Lung microvascular endothelial cell (primary cell): ENCODE results near the gene PARP4. TPM values are rescaled to one million over a fixed set of nuclear protein-coding genes. Genes with fewer than 3 reads are reported as not detected.
"Not testable (repeated sequence)": the region's sequence is repeated elsewhere in the genome, so short reads cannot be mapped to it uniquely, and the experiment has no call there.

ENCODE experiments used
- DNase-seq, 2 donors: peaks; one replicate each; pipeline versions ENCODE4 v3.0.0 to v3.0.0-alpha.2; 2010; ENCODE audit warnings: low read depth in 2 of 2
- total RNA-seq: library from RNA; depleted of rRNA; stranded (reverse); fragments of >200 nt; gene quantifications from 2 replicates; pipeline ENCODE4 v1.2.1, GENCODE V29; 2014

The PARP4 gene
- total RNA-seq, 1 donor from 2014 or later: 27.8 TPM

DNA sequence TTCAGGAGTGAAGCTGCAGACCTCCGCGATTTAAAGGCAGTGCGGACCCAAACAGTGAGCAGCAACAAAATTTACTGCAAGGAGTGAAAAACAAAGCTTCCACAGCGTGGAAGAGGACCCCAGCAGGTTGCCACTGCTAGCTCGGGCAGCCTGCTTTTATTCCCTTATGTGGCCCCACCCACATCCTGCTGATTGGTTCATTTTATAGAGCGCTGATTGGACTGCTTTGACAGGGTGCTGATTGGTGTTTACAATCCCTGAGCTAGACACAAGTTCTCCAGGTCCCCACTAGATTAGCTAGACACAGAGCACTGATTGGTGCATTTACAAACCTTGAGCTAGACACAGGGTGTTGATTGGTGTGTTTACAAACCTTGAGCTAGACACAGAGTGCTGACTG, 6.3 kb downstream of the PARP4 start:
- DNase-seq: not testable (repeated sequence)

DNA sequence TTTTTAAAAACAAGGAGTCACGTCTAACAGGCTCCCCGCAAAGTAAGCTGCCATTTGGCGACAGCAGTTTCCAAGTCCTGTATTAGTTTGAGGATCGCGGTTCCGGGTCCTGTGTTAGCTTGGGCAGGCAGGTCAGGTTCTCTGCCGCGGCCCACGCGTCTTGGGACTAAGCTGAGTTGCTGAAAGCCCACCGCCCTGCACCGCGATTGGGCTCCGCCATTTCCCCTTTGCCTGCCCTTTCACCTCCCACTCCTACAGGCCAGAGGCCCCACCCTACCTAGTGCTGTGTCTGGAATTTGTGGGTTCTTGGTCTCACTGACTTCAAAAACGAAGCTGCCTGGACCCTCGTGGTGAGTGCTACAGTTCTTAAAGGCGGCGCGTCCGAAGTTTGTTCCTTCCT, 6.8 kb downstream of the PARP4 start:
- no peak for DNase-seq

DNA sequence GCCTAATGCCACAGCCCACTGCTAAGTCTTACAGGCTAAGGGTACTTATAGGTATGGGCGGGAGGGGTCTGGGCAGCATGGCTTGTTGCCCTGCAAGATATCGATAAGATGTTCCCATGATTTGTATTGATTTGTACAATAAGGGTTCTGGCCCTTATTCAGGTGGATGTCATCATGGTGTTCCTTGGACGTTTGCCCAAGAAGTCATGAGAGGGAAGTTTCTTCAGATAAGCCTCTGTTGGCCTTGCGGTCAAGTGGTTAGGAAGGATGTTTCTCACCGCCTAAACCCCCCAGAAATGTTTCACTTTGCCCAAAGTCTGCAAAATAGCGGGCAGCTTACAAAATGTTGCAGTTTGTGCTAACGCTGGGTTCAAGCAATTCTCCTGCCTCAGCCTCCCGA, 7.3 kb downstream of the PARP4 start:
- DNase-seq: peak in 1 of 2 donors; percentile 45

DNA sequence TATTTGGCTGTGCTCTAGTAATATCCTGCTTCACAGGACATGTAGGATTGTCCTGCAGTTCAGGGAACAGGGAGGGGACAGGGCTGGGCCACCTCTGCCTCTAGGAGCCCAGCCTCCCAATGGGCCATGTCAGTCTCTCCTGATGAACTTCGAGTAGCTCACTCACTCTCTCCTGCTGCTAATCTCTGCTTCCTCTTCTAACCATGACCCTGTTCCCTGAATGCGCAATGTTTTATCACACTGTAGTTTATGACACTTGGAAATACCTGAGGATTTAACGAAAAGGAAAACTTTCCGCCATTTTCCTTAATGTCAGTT, 9.2 kb downstream of the PARP4 start:
- DNase-seq: no peak

DNA sequence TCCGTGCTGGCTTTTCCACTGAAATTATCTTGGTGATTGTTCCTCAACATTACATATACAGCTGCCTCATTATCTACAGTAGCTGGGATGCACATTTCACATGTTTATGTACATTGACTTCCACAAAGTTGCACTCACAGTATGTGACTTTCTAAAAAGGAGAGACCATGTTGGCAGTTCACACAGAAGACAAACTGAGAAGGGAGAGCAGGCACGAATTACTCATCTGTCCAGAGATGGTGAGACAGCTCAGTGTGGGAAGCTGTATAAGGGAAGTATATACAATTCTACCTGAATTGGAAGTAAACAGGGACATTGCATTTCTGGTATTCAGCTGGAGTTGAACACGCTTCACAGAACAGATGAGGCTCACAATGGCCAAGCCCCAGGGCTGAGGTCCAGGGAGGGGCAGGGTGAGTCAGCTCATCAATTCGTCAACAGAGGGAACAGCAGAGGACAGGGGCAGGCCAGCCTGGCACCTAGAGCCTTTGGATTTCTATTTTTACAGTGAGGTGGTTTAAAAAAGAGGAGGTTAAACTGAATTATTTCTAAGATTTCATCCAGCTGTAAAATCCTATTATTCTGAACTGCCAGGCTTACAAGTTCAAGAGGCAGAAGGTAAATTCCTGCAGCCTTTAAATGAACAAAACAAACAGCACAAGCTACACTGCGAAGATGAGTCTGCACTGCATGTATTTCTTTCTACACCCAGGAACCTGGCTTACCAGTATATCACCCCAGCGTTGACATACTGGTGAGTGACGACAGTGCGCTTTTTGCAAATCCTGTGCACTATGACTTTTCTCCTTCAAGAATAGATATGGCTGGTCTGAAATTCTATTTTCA, 9.8 kb downstream of the PARP4 start:
- DNase-seq: peak; percentile 64 to 72

DNA sequence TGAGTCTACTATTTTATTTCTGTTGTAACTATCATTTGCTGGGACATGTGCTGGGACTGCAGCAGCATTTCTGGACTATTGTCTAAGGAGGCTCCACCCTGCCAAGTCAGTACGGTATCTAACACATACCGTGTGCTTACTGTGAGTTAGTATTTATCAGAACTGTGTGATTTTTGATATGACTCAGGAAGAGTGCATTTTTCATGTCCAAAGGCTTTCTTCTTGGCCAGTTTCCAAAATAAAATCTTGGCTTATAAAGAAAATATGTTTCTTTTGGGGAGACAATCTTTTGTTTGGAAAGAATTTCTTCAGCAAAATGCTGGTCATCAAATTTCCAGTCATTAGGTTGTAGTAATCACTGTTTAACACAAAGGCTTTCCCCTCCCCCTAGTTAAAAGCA, 11.6 kb downstream of the PARP4 start:
- DNase-seq: peak in 1 of 2 donors; percentile 85

DNA sequence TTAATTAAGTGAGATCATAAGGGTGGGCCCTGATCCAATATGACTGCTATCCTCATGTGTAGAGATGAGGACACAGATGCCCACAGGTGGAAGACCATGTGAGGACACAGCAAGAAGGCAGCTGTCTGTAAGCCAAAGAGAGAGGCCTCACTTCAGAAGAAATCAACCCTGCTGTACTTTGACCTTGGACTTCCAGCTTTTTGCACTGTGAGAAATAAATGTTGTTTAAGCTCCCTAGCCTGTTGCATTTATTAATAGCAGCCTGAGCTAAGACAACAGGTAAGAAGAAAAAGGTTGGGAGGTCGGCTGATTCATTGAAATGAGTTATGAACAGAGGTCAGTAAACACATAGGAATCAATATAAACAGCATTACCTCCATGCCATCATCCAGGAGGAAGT, 14.8 kb downstream of the PARP4 start:
- no peak for DNase-seq

DNA sequence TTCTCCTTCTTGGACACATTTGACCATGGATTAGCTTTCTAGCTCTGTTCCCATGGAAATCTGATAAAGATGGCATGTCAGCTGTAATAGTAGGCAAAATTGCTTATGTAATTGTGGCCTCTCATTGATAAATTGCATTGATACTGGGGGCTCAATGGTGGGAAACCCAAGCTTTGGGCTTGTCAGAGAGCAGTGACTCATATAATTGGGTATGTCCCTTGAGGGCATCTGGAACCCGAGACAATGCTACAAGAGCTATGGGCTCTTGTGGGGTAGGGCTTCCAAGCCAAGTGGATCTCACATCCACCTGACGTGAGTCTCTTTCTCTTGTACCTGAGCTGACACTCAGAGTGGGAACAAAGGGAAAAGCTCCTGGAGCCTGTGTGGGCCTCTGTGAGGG, 16.3 kb downstream of the PARP4 start:
- not testable (repeated sequence) for DNase-seq

DNA sequence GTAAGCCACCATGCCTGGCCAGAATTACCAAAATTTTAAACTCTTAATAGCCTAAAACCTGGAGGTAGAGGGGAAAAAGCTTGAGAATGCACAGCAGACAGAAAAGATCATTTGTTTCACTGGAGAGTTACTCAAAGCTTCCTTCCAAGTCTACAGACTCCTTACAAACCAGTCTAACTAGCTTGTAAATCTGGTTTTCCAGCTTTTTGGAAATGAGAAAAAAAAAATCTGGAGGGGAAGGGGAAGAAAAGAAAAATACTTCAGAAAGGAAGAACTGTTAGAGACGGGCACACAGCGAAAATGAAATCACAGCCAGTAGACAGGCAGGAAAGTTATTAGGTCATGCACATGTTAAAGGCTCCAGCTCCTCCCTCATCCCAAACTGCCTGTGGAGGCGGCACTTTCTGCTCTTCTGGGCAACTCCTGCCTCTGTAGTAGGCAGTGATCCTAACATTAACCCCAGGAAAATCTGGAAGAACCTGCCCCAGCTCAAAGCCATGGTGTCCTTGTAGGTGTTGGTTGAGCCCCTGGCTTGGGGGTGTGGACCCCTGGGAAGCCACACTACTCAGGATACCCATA, 17.3 kb downstream of the PARP4 start:
- no peak for DNase-seq

DNA sequence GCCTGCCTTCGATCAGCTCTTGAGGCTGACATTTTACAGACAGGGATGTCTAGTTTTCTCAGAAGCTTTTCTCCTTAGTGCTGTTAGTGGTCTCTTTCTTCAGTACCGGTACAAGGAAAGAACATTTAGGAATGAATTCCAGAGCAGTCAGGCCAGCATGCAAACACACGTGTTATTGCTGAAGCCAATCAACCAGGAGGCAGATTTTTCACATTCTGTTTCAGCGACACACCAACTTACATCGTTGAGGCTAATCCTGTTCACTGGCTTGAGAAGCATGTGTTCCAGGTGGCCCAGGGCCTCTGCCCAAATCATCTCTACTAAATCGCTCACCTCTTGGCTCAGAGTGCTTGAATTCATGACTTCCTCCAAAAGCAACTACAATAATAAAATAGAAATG, 19.2 kb downstream of the PARP4 start:
- DNase-seq: no peak

DNA sequence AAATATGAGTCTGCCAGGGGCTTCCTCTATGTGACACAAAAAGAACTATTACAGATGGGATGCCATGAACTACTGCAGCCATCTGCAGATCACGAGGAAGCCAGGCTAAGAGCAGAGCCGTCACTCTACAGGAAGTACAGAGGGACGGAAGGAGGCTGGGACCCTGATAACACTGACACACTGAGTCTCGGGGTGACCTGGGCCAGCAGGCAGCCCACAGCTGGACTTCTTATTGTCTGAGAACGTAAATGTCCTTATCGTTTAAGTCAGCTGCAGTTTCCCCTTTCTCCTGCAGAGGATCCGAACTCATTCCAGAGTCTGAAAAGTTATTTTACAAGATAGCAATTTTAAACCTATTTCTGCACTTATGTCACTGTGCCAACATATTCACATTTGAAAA, 20.7 kb downstream of the PARP4 start:
- peak in 1 of 2 donors; percentile 17 for DNase-seq

DNA sequence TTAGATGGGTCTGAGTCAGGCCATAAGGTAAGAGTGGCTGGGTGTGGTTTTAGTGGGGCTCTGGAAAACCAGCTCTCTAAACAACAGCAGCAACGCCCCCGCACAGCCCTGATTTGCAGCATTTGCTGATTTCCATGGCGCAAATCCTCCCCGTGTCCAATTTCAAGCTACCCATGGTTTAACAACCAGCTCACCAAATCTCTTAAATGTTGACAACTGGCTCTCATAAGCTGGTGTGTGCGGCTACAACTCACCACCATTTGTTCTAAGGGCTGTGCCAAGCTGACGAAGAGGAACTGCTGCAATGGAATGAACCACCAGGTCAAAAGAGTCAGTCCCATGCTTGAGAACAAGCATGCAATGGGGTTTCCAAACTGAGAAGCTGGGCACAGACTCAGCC, 22.9 kb downstream of the PARP4 start:
- DNase-seq: no peak

DNA sequence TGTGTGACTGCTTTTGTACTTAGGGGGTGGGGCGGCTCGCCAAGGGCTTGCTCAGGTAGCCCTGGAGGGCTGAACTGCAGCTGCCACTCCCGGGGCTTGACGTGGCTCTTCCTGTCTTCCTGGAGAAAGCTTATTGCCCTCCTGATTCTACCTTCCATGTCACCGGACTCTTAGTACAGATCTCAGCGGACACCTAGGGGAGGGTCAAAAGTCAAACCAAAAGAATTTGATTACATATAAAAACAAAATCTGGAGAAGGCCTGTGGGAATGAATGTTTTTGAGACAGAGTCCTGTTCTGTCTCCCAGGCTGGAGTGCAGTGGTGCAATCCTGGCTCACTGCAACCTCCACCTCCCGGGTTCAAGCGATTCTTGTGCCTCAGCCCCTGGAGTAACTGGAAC, 24.5 kb downstream of the PARP4 start:
- DNase-seq: not testable (repeated sequence)

DNA sequence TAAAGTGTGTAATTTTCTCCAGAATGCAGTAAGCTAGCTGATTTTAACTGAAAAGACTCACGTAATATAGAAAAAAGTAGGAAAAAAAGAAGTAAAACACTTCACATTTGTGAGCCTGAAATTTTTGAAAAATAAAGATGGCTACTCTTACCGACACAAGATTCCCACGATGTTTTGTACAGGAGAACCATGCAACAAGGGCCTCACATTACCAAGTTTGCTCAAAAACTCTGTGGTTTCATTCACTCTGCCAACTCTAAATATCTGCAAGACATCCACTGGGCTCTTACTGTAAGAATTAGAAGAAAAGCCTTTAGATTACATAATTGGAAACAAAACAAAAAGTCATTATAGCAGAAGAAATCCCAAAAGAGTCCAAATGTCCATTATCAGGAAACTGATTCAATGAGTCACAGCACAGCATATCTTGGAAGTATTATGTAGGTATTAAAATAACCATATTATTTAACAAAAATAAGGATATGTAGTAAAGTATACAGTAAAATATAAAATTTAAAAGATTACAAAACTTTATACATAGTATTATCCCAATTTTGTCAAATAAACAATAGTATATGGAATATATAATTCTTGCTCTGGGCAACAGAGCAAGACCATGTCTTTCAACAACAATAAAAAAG, 26.4 kb downstream of the PARP4 start:
- not testable (repeated sequence) for DNase-seq

DNA sequence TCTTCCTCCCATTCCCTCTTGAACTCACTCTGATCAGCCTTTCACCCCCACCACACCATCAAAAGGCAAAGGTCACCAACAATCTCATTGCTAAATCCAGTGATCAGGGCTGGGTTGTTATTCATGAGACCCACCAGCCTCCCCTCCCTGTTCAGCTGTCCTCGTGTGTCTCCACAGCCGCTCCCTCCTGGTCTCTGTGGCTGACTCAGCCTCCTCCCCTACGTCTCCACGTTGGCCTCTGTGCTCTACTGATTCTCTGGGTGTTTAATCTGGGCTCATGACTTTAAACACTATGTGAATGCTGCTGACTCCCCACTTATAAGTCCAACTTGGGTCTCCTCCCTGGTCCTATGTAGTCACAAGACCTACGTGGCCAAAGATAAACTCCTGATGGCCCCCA, 38.9 kb downstream of the PARP4 start:
- DNase-seq: no peak

DNA sequence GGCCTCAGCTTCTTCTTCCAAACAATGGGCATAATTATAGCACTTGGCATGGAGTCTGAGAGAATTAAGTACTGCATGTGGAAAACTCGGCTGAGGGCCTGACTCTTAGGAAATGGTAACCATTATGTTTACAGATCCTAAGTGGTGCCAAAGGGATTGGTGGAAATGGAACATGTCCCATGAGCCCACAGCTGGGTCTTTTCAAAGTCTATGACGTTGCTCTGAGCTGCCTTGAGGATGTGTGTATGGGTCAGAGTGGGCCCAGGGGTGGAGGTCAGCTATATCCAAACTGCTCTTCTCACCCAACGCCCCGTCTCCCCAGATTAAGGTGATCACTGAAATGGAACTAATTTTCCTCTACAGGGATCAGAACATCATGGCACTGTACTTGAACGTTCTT, 40.4 kb downstream of the PARP4 start:
- DNase-seq: not testable (repeated sequence)

DNA sequence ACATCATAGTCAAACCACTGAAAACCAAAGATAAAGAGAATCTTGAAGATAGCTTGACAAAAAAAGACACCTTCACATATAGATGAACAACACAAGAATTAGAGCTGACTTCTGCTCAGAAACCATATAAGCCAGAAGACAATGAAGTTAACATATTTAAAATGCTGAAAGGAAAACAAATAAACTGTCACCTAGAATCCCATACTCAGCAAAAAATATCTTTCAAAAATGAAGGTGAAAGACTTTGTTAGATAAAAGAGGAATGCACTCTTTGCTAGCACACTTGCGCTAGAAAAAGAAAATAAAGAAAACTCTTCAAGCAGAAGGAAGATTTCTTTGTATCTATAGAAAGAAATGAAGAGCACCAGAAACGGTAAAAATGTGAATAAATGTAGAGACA, 49.5 kb downstream of the PARP4 start:
- no peak for DNase-seq

DNA sequence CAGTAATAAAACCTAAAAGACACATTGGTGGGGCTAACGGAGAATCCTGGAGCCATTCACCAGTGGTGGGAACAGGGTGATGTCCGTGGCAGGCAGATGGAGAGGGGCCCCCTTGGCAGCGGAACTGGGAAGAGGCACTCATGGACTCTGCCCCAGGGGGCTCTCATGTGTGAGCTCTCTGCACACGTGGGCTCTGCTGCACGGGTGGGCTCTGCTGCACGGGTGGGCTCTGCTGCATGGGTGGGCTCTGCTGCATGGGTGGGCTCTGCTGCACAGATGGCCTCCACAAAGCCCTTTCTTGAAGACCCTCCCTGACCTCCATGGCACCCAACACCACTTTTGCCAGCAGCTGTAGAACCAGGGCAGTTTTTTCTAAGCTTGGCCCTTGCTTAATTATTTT, 52.3 kb downstream of the PARP4 start:
- DNase-seq: no peak

DNA sequence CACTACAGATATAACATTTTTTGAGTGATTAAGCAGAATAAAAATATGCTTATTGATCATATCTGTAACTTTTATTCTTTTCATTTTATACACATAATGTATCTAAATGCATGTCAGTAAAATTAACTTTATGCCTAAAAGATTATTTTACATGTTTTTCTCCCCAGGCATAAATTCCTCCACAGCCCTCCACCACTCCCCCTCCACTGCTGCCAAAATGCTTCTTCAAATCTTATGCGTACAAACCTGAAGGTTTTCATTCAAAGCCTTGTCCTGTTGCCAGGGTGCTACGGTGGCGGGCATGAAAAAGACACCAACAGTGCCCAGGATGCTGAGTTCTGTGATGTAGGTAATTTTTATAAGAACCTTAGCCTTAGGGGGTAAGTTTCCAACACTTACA, 52.9 kb downstream of the PARP4 start:
- DNase-seq: no peak

DNA sequence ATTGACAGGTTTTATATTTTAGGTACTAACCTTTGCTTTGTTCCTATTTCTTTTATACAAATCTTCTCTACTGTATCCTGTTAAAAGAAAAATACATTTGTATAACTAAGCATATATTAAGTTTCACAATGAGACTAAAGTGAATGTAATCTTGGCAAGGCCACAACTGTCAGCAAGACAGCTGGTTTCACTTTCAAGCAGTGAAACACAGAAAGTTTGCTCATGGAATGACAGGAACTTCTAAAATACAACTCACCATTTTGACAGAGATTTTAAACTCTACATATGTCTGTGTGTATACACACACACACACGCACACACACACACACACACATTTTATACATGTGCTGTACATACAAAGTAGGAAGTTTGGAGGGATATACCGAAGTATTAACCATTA, 53.3 kb downstream of the PARP4 start:
- peak; percentile 36 to 50 for DNase-seq

DNA sequence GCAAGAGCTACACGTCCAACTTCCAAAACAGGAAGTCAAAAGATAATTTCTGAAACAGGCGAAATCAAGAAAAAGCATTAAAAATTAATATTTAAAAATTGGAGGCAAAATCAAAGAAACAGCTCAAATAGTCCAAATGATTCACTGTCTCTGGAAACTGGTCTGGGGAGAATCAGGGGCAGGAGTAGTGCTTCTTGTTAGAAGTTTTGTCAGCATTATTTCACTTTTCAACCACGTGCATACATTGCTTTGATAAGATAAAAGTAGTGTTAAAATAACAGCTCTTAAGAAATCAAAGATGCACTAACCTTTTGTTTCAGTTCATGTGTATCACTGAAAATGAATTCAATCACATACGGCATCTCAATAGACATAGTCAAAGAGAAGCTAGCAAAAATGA, 53.8 kb downstream of the PARP4 start:
- no peak for DNase-seq

DNA sequence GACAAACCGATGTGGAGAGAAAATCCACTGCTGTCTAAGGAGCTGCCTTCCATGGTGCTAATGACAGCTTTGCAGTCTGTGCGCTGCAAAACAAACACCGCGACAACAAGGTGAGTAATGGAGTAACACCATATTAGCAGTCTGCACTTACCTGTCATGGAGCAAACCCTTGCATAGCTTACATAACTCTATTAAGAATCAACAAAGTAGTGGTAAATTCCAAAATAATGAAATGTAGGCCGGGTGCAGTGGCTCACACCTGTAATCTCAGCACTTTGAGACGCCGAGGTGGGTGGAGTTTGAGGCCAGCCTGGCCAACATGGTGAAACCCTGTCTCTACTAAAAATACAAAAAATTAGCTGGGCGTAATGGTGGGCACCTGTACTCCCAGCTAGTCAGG, 56.2 kb downstream of the PARP4 start:
- no peak for DNase-seq

DNA sequence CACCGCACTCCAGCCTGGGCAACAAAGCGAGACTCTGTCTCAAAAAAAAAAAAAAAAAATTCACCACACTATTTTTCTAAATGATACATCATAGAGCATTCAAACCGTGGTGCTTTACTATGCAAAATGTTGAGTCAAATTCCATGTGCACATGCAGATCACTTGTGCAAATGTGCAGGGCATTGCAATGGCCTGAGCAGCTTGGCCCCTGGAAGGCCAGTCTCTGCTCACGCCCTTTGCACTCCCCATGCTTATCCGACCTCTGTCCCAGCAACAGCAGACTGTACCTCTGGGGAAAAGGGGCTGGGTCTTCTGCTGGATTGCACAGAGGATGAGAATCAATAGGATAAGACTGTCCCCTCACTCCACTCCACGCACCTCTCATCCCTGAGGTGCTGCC, 58.5 kb downstream of the PARP4 start:
- DNase-seq: no peak
